PC-9 (cell line): ENCODE measurements around the gene CHRDL2. TPM values are rescaled to one million over a fixed set of nuclear protein-coding genes. Genes with fewer than 3 reads are reported as not detected.

Experiments
- BruUV-seq: library from RNA; stranded (reverse); fragments of 400-500 nt; replicated peaks from 2 replicates; lab custom pipeline; 2021; lab: Mats Ljungman, UMichigan
- CTCF ChIA-PET: fragments of 300-600 bp; sonication (Branson Sonifier 250); formaldehyde crosslinking; loops from one replicate; lab custom pipeline; 2022; ENCODE audit warnings: antibody characterized with exemption; lab: Charles Lee
- POLR2A ChIA-PET: fragments of 300-600 bp; sonication (Branson Sonifier 250); formaldehyde crosslinking; loops from one replicate; lab custom pipeline; 2022; ENCODE audit warnings: antibody characterized with exemption; ENCODE audit not compliant: unreplicated experiment; lab: Charles Lee
- DNase-seq, 2 experiments: peaks; one replicate each; pipeline versions ENCODE4 v3.0.0 to v3.0.0-alpha.2; 2015 to 2022; ENCODE audit warnings: mixed read lengths in 1 of 2
- H2AFZ ChIP-seq: fragments of 200-600 bp; sonication (generic); 2 replicates; pipeline ENCODE4 v1.8.1; 2017; ENCODE audit warnings: antibody characterized with exemption
- H3F3A ChIP-seq: fragments of 200-600 bp; sonication (generic); 2 replicates; pipeline ENCODE4 v1.8.1; 2017; ENCODE audit warnings: antibody characterized with exemption, mild to moderate bottlenecking, low read depth; ENCODE audit not compliant: insufficient read depth
- H3K27ac ChIP-seq: fragments of 200-600 bp; sonication (generic); 2 replicates; pipeline ENCODE4 v1.6.1; 2016; ENCODE audit warnings: mixed run types
- H3K27me3 ChIP-seq: fragments of 200-600 bp; sonication (generic); 2 replicates; pipeline ENCODE4 v1.6.1; 2016; ENCODE audit warnings: low read depth, mixed run types; ENCODE audit not compliant: insufficient read depth
- H3K36me3 ChIP-seq: fragments of 200-600 bp; sonication (generic); 2 replicates; pipeline ENCODE4 v1.6.1; 2016; ENCODE audit warnings: low read depth, mixed run types
- H3K4me1 ChIP-seq: fragments of 200-600 bp; sonication (generic); replicated peaks from 2 replicates; pipeline ENCODE4 v1.6.1; 2016; ENCODE audit warnings: mixed run types; ENCODE audit not compliant: insufficient read depth
- H3K4me2 ChIP-seq: fragments of 200-600 bp; sonication (generic); 2 replicates; pipeline ENCODE4 v1.6.1; 2017; ENCODE audit warnings: mixed run types
- H3K4me3 ChIP-seq: fragments of 200-600 bp; sonication (generic); 2 replicates; pipeline ENCODE4 v1.6.1; 2016; ENCODE audit warnings: mixed run types
- H3K79me2 ChIP-seq: fragments of 200-600 bp; sonication (generic); 2 replicates; pipeline ENCODE4 v1.6.1; 2017; ENCODE audit warnings: low read depth, mixed run types
- H3K9me2 ChIP-seq: fragments of 200-600 bp; sonication (generic); 2 replicates; pipeline ENCODE4 v1.8.1; 2017; ENCODE audit warnings: mild to moderate bottlenecking; ENCODE audit not compliant: insufficient read depth
- H3K9me3 ChIP-seq: fragments of 200-600 bp; sonication (generic); 2 replicates; pipeline ENCODE4 v1.8.1; 2016; ENCODE audit warnings: low read depth; ENCODE audit not compliant: insufficient read depth
- H4K20me1 ChIP-seq: fragments of 200-600 bp; sonication (generic); 2 replicates; pipeline ENCODE4 v1.8.1; 2017; ENCODE audit not compliant: insufficient read depth
- CTCF ChIP-seq: fragments of 200-600 bp; sonication (generic); conservative IDR thresholded peaks from 2 replicates; pipeline ENCODE4 v1.6.1; 2017; ENCODE audit warnings: mixed run types, antibody characterized with exemption, mild to moderate bottlenecking, moderate library complexity
- EZH2 ChIP-seq: fragments of 200-600 bp; sonication (generic); IDR thresholded peaks from 2 replicates; pipeline ENCODE4 v1.8.0; 2017; ENCODE audit warnings: antibody characterized with exemption, low read depth
- intact Hi-C: fragments of 100-400 bp; cut with micrococcal nuclease; formaldehyde crosslinking; loops from one replicate; pipeline ENCODE4 v1.10.0; 2022; ENCODE audit not compliant: unreplicated experiment
- microRNA-seq: library from miRNA; unstranded; fragments of <30 nt; microRNA quantifications from one replicate; pipeline ENCODE4 v1.2.0, GENCODE V29; 2021; ENCODE audit warnings: borderline number of aligned reads, borderline replicate concordance
- total RNA-seq: library from RNA; stranded (reverse); gene quantifications from 2 replicates; pipeline ENCODE4 v1.2.3, GENCODE V29; 2021

The CHRDL2 gene
- total RNA-seq, 1 experiment from 2014 or later = not detected

- CTCF ChIA-PET = no interaction called here
- TF ChIP-seq EZH2 (no peak), CTCF (no peak)
These were observed 83.4 kb downstream of the CHRDL2 start for GRCh38 chr11:74647831-74648230.

GRCh38 chr11:74647404-74647803, 83.8 kb downstream of the CHRDL2 start:
- Histone ChIP-seq H3K27me3 (no peaks in the 10 kb centered on the region), H4K20me1 (no peaks in the 10 kb centered on the region), H3K4me3 (no peak overlapping the region), H3K4me1 (no peaks in the 10 kb centered on the region), H3K9me2 (no peaks in the 10 kb centered on the region), H3F3A (no peaks in the 10 kb centered on the region), H3K27ac (no peak overlapping the region), H3K79me2 (no peaks in the 10 kb centered on the region), H3K36me3 (0 out of 2 replicates have a peak, but pooled peaks cover 14% of the 10 kb centered on the region), H3K4me2 (no peak overlapping the region), H2AFZ (no peak overlapping the region), H3K9me3 (no peaks in the 10 kb centered on the region)
- CTCF ChIA-PET = no interaction called here
- intact Hi-C loops = no loop called here
- no peak for TF ChIP-seq EZH2
- no peak for TF ChIP-seq CTCF
- BruUV-seq = no TSS peak
- POLR2A ChIA-PET = no interaction called here
- no peak for DNase-seq

More at GRCh38 chr11:74647831-74648230, 83.4 kb downstream of the CHRDL2 start:
- Histone ChIP-seq H3K4me1 (no peaks in the 10 kb centered on the region), H3K36me3 (0 out of 2 replicates have a peak, but pooled peaks cover 14% of the 10 kb centered on the region), H2AFZ (no peak overlapping the region), H3K9me2 (no peaks in the 10 kb centered on the region), H3F3A (no peaks in the 10 kb centered on the region), H3K4me3 (no peak overlapping the region), H3K4me2 (no peak overlapping the region), H3K79me2 (no peaks in the 10 kb centered on the region), H3K27ac (no peak overlapping the region), H4K20me1 (no peaks in the 10 kb centered on the region), H3K9me3 (no peaks in the 10 kb centered on the region), H3K27me3 (no peaks in the 10 kb centered on the region)
- DNase-seq = no peak
- intact Hi-C loops = no loop called here
- BruUV-seq = no TSS peak
- POLR2A ChIA-PET = no interaction called here

GRCh38 chr11:74646954-74647353, 84.3 kb downstream of the CHRDL2 start:
- H3K27ac ChIP-seq = no peak overlapping the region
- no peaks in the 10 kb centered on the region for H4K20me1 ChIP-seq
- POLR2A ChIA-PET = no interaction called here
- no peaks in the 10 kb centered on the region for H3K9me2 ChIP-seq
- no peaks in the 10 kb centered on the region for H3K4me1 ChIP-seq
- BruUV-seq = no TSS peak
- H3K36me3 ChIP-seq = 0 out of 2 replicates have a peak, but pooled peaks cover 12% of the 10 kb centered on the region
- H3K4me2 ChIP-seq = no peak overlapping the region
- TF ChIP-seq CTCF (no peak), EZH2 (no peak)
- H3K79me2 ChIP-seq = no peaks in the 10 kb centered on the region
- no peak overlapping the region for H2AFZ ChIP-seq
- H3K27me3 ChIP-seq = no peaks in the 10 kb centered on the region
- CTCF ChIA-PET = no interaction called here
- H3K4me3 ChIP-seq = no peak overlapping the region
- intact Hi-C loops = no loop called here
- H3K9me3 ChIP-seq = no peaks in the 10 kb centered on the region
- H3F3A ChIP-seq = no peaks in the 10 kb centered on the region
- DNase-seq = no peak

Small RNA genes within 50 kb of the gene (microRNA-seq; reads per million reads assigned to microRNA genes)
- not detected for gene MIR4696

Other genes with a start within 250 kb of the CHRDL2 start
- 5.8 and 6.8 TPM in 2 replicates for gene LIPT2, start 237.7 kb downstream of the CHRDL2 start, total RNA-seq
- gene POLD3, start 138.8 kb downstream of the CHRDL2 start, total RNA-seq = 41.2 and 44.1 TPM in 2 replicates
- gene RNF169, start 17.4 kb upstream of the CHRDL2 start, total RNA-seq = 30.8 and 36.5 TPM in 2 replicates
- 29.5 and 43.0 TPM in 2 replicates for gene XRRA1, start 217.7 kb upstream of the CHRDL2 start, total RNA-seq
- 122 and 175 TPM in 2 replicates for gene SPCS2, start 217.8 kb upstream of the CHRDL2 start, total RNA-seq